ENCODE data around the gene CDIP1. TPM values are rescaled to one million over a fixed set of nuclear protein-coding genes. Genes with fewer than 3 reads are reported as not detected.
A peak's percentile ranks its signal among the peaks of the same experiment; 100 is the strongest.

The CDIP1 gene
- total and polyA plus RNA-seq, 9 of the 15 experiments (the other 6 are each of a cell fraction or from before 2014, with no cell fraction given), result 0.29 TPM; not detected in 8

- TF ChIP-seq MTA3 (IDR thresholded peaks at IDR 0.05; ENCODE audit: borderline replicate concordance) (peak; percentile 74; the same call in 1 of the 2 replicates), CGGBP1 (CRISPR knock-in tag; IDR thresholded peaks at IDR 0.05) (no peak), VEZF1 (CRISPR knock-in tag; IDR thresholded peaks at IDR 0.05) (peak; percentile 26; the same call in 1 of the 2 replicates), ARID4B (CRISPR knock-in tag; IDR thresholded peaks at IDR 0.05) (no peak; the same call in 1 of the 2 replicates), PCBP2 (IDR thresholded peaks at IDR 0.05; ENCODE audit: low read depth, low read length, poor library complexity, severe bottlenecking) (no peak), CREB5 (CRISPR knock-in tag; IDR thresholded peaks at IDR 0.05) (no peak), SRSF9 (IDR thresholded peaks at IDR 0.05; ENCODE audit: borderline replicate concordance, low read depth, low read length) (no peak), SAFB2 (IDR thresholded peaks at IDR 0.05; ENCODE audit: borderline replicate concordance, low read depth, low read length, severe bottlenecking) (no peak), PTRF (tag; IDR thresholded peaks at IDR 0.05) (no peak), KDM1A (IDR thresholded peaks at IDR 0.05) (peak; percentile 32 to 59; a peak in 2 of 4 replicates), RFX1 (IDR thresholded peaks at IDR 0.05) (no peak), PRPF4 (IDR thresholded peaks at IDR 0.05; ENCODE audit: insufficient read depth, low read depth, low read length, poor library complexity, severe bottlenecking) (no peak), HES1 (IDR thresholded peaks at IDR 0.05; ENCODE audit: low read depth) (no peak), HNRNPUL1 (IDR thresholded peaks at IDR 0.05; ENCODE audit: low read length) (no peak), BDP1 (IDR thresholded peaks at IDR 0.05; ENCODE audit: insufficient read depth, insufficient read length) (no peak), TEAD2 (tag; IDR thresholded peaks at IDR 0.05) (no peak), THRAP3 (IDR thresholded peaks at IDR 0.05; ENCODE audit: borderline replicate concordance) (no peak)
Observed at GRCh38 chr16:4475880-4476788, 62.4 kb downstream of the CDIP1 start, which contains the start of gene HMOX2 (continued).
